NCI-H345 treated with DMSO at 0.1 percent for 48 hours (cell line): ENCODE results near the gene SOX2.

ENCODE experiments used
- DNase-seq: peaks from one replicate; lab custom pipeline; 2025; ENCODE audit not compliant: unreplicated experiment; lab: John Stamatoyannopoulos, UW

Gene SOX2

GRCh38 chr3:181722156-181722555 lies 10.4 kb downstream of the SOX2 start:
- peak; percentile 62 for DNase-seq

- no peak for DNase-seq
Observed at GRCh38 chr3:181722766-181723425, 11.2 kb downstream of the SOX2 start.

- DNase-seq: no peak
Observed at GRCh38 chr3:181723625-181724191, 12.0 kb downstream of the SOX2 start.

- no peak for DNase-seq
Observed at GRCh38 chr3:181724192-181724965, 12.7 kb downstream of the SOX2 start.

- DNase-seq: no peak
Observed at GRCh38 chr3:181725131-181725731, 13.5 kb downstream of the SOX2 start.

GRCh38 chr3:181725830-181726229 lies 14.1 kb downstream of the SOX2 start:
- no peak for DNase-seq

- no peak for DNase-seq
Observed at GRCh38 chr3:181726351-181727330, 14.9 kb downstream of the SOX2 start.

- no peak for DNase-seq
Observed at GRCh38 chr3:181727341-181728032, 15.8 kb downstream of the SOX2 start.

GRCh38 chr3:181728470-181729340 lies 17.0 kb downstream of the SOX2 start:
- DNase-seq: no peak

GRCh38 chr3:181729341-181729869 lies 17.7 kb downstream of the SOX2 start:
- no peak for DNase-seq

- DNase-seq: no peak
Observed at GRCh38 chr3:181730316-181730715, 18.6 kb downstream of the SOX2 start.

GRCh38 chr3:181730934-181731333 lies 19.2 kb downstream of the SOX2 start:
- DNase-seq: no peak

GRCh38 chr3:181735911-181736310 lies 24.2 kb downstream of the SOX2 start:
- no peak for DNase-seq

- no peak for DNase-seq
Observed at GRCh38 chr3:181738551-181738950, 26.8 kb downstream of the SOX2 start.

GRCh38 chr3:181739628-181740027 lies 27.9 kb downstream of the SOX2 start:
- DNase-seq: no peak

- no peak for DNase-seq
Observed at GRCh38 chr3:181741417-181741816, 29.7 kb downstream of the SOX2 start.

- no peak for DNase-seq
Observed at GRCh38 chr3:181752202-181752671, 40.5 kb downstream of the SOX2 start.

GRCh38 chr3:181753391-181753790 lies 41.7 kb downstream of the SOX2 start:
- DNase-seq: no peak

GRCh38 chr3:181755959-181756358 lies 44.2 kb downstream of the SOX2 start:
- peak; percentile 64 for DNase-seq
